ENCODE data around the gene ZFAND6. TPM values are rescaled to one million over a fixed set of nuclear protein-coding genes. Genes with fewer than 3 reads are reported as not detected.

ZFAND6 gene
- total RNA-seq, 2 experiments from 2014 or later = 86.2 to 122 TPM

DNA sequence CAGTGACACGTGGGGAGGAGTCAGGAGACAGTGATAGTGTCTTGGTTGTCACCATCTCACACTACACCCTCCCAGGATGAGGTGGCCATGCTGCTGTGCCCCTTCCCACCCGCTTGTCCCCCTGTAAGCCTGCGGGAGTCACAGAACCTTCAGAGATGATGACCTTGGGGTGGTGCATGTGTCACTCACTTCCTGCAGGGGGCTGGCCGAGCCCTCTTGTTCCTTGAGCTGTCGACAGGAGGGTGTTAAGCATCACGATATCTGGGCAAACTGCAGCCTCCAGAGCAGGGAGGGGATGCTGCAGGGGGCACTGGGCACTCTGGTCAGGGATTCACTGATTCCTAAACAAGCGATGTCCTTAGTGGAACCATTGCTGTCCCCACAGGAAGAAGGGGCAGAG is 121.0 kb downstream of the ZFAND6 start:
- Histone ChIP-seq H3K79me2 (ENCODE audit: insufficient read depth, low read depth, low read length) (no peaks in the 10 kb centered on the region), H3K9me2 (ENCODE audit: insufficient read depth, low read length) (no peaks in the 10 kb centered on the region), H4K20me1 (ENCODE audit: insufficient read depth, low read length) (no peaks in the 10 kb centered on the region), H3K4me2 (ENCODE audit: low read length) (no peak overlapping the region), H3K4me1 (ENCODE audit: insufficient read depth, low read length, poor library complexity, severe bottlenecking) (no peaks in the 10 kb centered on the region), H3K9me3 (ENCODE audit: low read length) (no peaks in the 10 kb centered on the region), H2AFZ (ENCODE audit: low read length) (no peak overlapping the region), H3K36me3 (ENCODE audit: insufficient read depth, low read length) (no peaks in the 10 kb centered on the region), H3K4me3 (ENCODE audit: low read depth, low read length, poor library complexity, severe bottlenecking) (no peak overlapping the region), H3K27ac (ENCODE audit: low read depth, low read length, poor library complexity, severe bottlenecking) (no peak overlapping the region)
- no peak for DNase-seq (ENCODE audit: low spot score)
- POLR2A ChIA-PET = no interaction called here
- no TSS peak for BruUV-seq (replicated peaks)
- CTCF ChIA-PET (ENCODE audit: unreplicated experiment) = no interaction called here
- intact Hi-C loops (cut with micrococcal nuclease; ENCODE audit: unreplicated experiment) = no loop called here
- TF ChIP-seq, protein P1, sequence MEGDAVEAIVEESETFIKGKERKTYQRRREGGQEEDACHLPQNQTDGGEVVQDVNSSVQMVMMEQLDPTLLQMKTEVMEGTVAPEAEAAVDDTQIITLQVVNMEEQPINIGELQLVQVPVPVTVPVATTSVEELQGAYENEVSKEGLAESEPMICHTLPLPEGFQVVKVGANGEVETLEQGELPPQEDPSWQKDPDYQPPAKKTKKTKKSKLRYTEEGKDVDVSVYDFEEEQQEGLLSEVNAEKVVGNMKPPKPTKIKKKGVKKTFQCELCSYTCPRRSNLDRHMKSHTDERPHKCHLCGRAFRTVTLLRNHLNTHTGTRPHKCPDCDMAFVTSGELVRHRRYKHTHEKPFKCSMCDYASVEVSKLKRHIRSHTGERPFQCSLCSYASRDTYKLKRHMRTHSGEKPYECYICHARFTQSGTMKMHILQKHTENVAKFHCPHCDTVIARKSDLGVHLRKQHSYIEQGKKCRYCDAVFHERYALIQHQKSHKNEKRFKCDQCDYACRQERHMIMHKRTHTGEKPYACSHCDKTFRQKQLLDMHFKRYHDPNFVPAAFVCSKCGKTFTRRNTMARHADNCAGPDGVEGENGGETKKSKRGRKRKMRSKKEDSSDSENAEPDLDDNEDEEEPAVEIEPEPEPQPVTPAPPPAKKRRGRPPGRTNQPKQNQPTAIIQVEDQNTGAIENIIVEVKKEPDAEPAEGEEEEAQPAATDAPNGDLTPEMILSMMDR (conservative IDR thresholded peaks at IDR 0.05; ENCODE audit: low read length) = no peak
- no peak for TF ChIP-seq EZH2phosphoT487 (IDR thresholded peaks at IDR 0.05; ENCODE audit: borderline replicate concordance, low read depth, low read length)

DNA sequence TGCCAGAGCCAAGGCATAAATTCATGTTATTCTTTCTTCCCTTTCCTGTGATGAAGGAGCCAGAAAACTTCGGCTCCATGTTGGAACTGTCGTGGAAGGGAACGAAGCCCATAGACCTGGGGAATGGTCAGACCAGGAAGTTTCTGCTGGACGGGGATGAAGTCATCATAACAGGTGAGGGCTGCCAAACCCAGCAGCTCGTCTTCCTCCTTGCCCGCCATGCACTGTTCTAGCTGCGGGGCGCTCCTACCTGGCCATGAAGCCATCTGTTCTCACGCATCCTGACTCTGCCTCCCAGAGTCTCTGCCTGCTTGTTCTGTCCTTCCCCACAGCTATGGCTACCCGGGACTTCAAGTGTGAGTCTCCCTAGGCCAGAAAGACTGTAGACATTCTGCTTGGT is 121.5 kb downstream of the ZFAND6 start:
- H3K79me2 ChIP-seq (ENCODE audit: insufficient read depth, low read depth, low read length) = no peaks in the 10 kb centered on the region
- no peak overlapping the region for H2AFZ ChIP-seq (ENCODE audit: low read length)
- BruUV-seq (replicated peaks) = no TSS peak
- no peak overlapping the region for H3K4me3 ChIP-seq (ENCODE audit: low read depth, low read length, poor library complexity, severe bottlenecking)
- no peak overlapping the region for H3K27ac ChIP-seq (ENCODE audit: low read depth, low read length, poor library complexity, severe bottlenecking)
- intact Hi-C loops (cut with micrococcal nuclease; ENCODE audit: unreplicated experiment) = no loop called here
- no peaks in the 10 kb centered on the region for H3K9me2 ChIP-seq (ENCODE audit: insufficient read depth, low read length)
- no peaks in the 10 kb centered on the region for H3K9me3 ChIP-seq (ENCODE audit: low read length)
- H3K4me1 ChIP-seq (ENCODE audit: insufficient read depth, low read length, poor library complexity, severe bottlenecking) = no peaks in the 10 kb centered on the region
- ChIA-PET CTCF (ENCODE audit: unreplicated experiment) (no interaction called here), POLR2A (no interaction called here)
- H3K4me2 ChIP-seq (ENCODE audit: low read length) = no peak overlapping the region
- no peaks in the 10 kb centered on the region for H3K36me3 ChIP-seq (ENCODE audit: insufficient read depth, low read length)
- no peaks in the 10 kb centered on the region for H4K20me1 ChIP-seq (ENCODE audit: insufficient read depth, low read length)
- no peak for TF ChIP-seq EZH2phosphoT487 (IDR thresholded peaks at IDR 0.05; ENCODE audit: borderline replicate concordance, low read depth, low read length)
- TF ChIP-seq, protein P1 (conservative IDR thresholded peaks at IDR 0.05; ENCODE audit: low read length) = no peak
- DNase-seq (ENCODE audit: low spot score) = no peak

DNA sequence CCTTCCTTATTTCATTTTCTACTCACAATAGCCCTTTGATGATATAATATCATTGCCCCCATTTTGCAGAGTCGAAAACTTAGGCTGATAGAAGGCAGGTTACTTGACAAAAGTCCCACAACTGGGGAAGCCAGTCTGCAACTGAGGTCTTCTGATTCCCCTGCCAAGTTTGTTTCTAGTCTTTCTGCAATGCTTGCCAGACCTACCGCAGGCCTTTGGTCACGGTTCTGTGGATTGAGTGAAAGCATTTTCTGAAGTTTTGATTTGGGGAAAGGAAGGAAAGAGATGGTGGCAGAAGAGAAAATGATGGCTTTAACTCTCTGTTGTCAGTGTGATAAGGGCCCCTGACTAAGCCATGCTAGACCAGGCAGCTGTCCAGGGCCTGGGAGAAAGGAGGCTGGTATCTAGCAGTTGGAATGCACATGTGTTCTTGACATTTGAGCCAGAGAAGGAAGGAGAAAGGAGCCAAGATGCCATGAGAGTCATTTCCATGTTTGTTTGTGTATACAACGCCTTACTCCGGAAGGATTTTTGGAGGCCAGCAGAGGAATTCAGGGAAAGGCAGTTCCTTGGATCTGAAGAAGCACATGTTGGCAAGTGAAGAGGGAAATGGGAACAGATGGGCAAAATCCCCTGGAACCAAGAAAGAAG is 123.3 kb downstream of the ZFAND6 start:
- H4K20me1 ChIP-seq (ENCODE audit: insufficient read depth, low read length) = no peaks in the 10 kb centered on the region
- no peak for DNase-seq (ENCODE audit: low spot score)
- H3K36me3 ChIP-seq (ENCODE audit: insufficient read depth, low read length) = no peaks in the 10 kb centered on the region
- intact Hi-C loops (cut with micrococcal nuclease; ENCODE audit: unreplicated experiment) = no loop called here
- ChIA-PET POLR2A (no interaction called here), CTCF (ENCODE audit: unreplicated experiment) (no interaction called here)
- H3K4me3 ChIP-seq (ENCODE audit: low read depth, low read length, poor library complexity, severe bottlenecking) = no peak overlapping the region
- no peak overlapping the region for H2AFZ ChIP-seq (ENCODE audit: low read length)
- no peaks in the 10 kb centered on the region for H3K79me2 ChIP-seq (ENCODE audit: insufficient read depth, low read depth, low read length)
- no peaks in the 10 kb centered on the region for H3K9me3 ChIP-seq (ENCODE audit: low read length)
- no TSS peak for BruUV-seq (replicated peaks)
- TF ChIP-seq EZH2phosphoT487 (IDR thresholded peaks at IDR 0.05; ENCODE audit: borderline replicate concordance, low read depth, low read length) = no peak
- TF ChIP-seq, protein P1 (conservative IDR thresholded peaks at IDR 0.05; ENCODE audit: low read length) = no peak
- H3K9me2 ChIP-seq (ENCODE audit: insufficient read depth, low read length) = no peaks in the 10 kb centered on the region
- no peak overlapping the region for H3K27ac ChIP-seq (ENCODE audit: low read depth, low read length, poor library complexity, severe bottlenecking)
- no peak overlapping the region for H3K4me2 ChIP-seq (ENCODE audit: low read length)
- H3K4me1 ChIP-seq (ENCODE audit: insufficient read depth, low read length, poor library complexity, severe bottlenecking) = no peaks in the 10 kb centered on the region

Measured in OCI-LY7 (cell line).